Measurements from ENCODE around the gene HES2. TPM values are rescaled to one million over a fixed set of nuclear protein-coding genes. Genes with fewer than 3 reads are reported as not detected.
"Not testable (repeated sequence)": the region's sequence is repeated elsewhere in the genome, so short reads cannot be mapped to it uniquely, and the experiment has no call there.

HES2 gene
- total and polyA plus RNA-seq, 4 donors: 0.19 to 0.72 (median 0.38) TPM; not detected in 1

DNA sequence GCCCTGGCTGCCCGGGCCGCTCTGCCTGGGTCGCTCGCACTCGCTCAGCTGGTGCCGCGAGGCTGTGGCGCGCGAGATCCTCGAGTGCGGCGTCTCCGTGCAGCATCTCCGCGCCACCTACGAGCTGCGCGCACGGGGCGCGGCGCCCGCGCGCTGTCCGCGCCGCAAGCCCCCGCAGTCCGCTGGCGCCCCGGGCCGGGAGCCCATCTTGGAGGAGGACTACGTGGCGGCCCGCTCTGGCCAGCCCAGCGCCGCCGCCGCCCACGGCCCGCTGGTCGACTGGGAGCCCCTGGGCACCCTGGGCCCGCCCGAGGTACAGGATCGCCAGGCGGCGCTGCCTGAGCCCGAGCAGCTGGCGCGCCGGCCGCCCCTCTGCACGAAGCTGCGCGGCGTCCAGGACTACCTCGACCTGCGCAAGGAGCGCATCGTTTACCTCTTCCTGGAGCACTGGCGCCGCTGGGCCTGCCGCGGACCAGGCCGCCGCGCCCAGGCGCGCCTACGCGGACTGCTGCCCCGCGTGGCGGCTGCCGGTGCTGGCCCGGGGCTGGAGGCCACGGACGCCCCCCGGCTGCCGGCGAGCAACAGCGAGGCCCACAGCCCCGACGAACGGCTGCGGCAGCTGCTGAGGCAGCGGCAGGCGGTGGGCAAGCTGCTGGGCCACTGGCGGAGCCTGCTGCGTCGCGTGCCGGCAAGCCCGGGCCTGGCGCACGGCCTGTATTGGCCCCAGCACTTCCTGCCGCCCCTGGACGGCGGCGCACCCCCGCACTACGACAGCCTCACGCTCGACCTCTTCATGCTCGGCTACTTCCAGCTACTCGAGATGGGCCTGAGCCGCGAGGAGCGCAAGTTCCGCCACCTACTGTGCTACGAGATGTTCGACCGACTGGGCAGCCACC, 35.4 kb upstream of the HES2 start:
- Histone ChIP-seq H3K9me3 (ENCODE audit: control insufficient read depth, insufficient read depth, low read length) (no peaks in the 10 kb centered on the region), H3K36me3 (ENCODE audit: control insufficient read depth, insufficient read depth, low read length) (peaks cover 12% of the 10 kb centered on the region), H3K4me3 (ENCODE audit: low read depth, low read length) (no peak overlapping the region), H3K4me1 (ENCODE audit: control insufficient read depth, insufficient read depth, low read length) (peaks cover 15% of the 10 kb centered on the region), H3K27me3 (ENCODE audit: control insufficient read depth, insufficient read depth, low read length) (peaks cover 59% of the 10 kb centered on the region), H3K27ac (ENCODE audit: low read depth, low read length) (no peak overlapping the region)
- DNase-seq (ENCODE audit: low read depth in 4 of 6, low spot score in 6 of 6): peak in 2 of 6 donors; percentile 20 to 33
- WGBS (ENCODE audit: insufficient coverage): 8% methylated on average over 115 of the region's 115 CpGs

DNA sequence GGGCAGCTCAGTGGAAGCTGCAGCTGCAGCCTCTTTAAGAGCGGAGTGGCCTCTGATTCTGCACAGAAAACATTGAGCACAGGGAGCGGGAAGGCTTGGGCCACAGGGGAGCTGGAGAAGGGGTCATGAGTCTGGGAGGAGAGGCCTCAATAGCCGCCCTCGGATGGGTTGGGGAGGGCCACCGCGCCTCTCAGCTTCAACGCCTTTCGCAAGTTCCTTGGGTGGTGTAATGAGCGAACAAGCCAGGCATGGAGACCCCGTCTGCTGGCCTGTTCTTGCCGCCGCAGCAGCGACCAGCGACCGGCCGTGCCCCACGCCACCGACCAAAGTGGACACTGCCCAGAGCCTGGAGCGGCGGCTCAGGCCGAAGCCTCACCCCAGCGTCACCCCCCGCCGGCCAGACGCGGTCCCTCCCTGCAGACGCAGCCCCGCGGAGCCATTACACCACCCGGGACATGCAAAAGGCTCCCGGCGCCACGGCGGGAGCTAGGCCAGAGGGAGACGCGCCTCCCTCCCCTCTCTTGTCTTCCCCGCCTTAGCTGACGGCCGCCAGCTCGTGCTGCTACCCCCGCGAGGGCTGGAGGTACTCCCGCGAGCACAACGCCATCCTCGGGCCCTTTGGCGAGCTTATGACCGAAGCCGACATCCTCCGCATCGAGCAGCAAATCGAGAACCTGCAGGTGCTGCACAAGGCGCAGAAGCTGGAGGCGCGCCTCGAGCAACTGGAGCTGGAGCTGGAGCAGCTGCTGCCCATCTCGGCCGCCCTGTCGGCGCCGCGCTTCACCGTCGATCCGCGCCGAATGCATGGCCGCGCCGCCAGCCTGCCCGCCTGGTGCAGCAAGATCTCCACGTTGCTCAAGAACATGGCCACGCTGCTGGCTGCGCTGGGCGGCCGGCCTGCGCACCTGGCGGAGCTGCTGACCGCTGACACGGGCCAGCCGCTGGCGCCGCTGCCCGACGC, 34.5 kb upstream of the HES2 start:
- WGBS (ENCODE audit: insufficient coverage): 14% methylated on average over 85 of the region's 85 CpGs
- peak in 2 of 6 donors; percentile 36 to 50 for DNase-seq (ENCODE audit: low read depth in 4 of 6, low spot score in 6 of 6)
- H3K4me1 ChIP-seq (ENCODE audit: control insufficient read depth, insufficient read depth, low read length): peaks cover 19% of the 10 kb centered on the region
- peaks cover 61% of the 10 kb centered on the region for H3K27me3 ChIP-seq (ENCODE audit: control insufficient read depth, insufficient read depth, low read length)
- H3K4me3 ChIP-seq (ENCODE audit: low read depth, low read length); H3K9me3 ChIP-seq (ENCODE audit: control insufficient read depth, insufficient read depth, low read length); H3K36me3 ChIP-seq (ENCODE audit: control insufficient read depth, insufficient read depth, low read length); H3K27ac ChIP-seq (ENCODE audit: low read depth, low read length): not testable (repeated sequence)

DNA sequence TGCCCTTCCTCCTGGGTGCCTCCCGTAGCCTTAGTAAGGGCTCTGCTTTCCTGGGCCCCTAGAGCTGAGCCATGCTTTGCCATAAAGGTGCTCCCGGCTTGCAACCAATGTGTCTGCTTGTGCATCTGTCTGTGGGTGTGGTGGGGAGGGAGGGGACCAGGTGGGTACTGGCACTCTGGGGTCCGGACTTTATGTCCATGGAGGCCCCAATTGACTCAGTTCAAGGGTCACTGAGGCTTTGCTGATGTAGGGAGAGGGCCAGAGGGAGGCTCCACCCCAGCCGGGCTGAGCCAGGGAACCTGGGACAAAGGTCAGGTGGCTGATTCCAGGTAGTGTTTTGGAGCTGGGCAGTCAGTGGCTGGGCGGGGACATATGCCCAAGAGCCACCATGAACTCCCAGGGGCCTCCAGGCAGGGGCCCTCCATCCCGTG, 31.2 kb upstream of the HES2 start:
- H3K27me3 ChIP-seq (ENCODE audit: control insufficient read depth, insufficient read depth, low read length): peaks cover 72% of the 10 kb centered on the region
- 71% methylated on average over 6 of the region's 6 CpGs for WGBS (ENCODE audit: insufficient coverage)

DNA sequence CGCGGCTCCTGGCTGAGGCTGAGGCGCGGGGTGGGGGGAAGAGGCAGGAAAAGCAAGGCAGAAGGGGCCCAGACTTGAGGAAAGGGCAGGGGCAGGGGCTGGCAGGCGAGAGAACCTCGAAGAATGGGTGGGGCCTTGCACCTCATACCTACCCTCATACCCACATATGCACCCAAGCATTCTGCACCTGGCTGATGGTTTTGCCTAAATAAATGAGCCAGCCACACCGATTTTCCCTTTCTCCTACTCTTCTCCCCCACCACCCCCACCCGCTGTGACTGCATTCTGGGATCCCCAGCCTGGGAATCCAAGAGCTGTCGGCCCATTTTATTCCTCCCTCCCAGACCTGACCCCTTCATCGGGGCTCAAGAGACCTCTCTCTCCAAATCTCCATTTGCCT, 30.8 kb upstream of the HES2 start:
- peaks cover 68% of the 10 kb centered on the region for H3K27me3 ChIP-seq (ENCODE audit: control insufficient read depth, insufficient read depth, low read length)
- WGBS (ENCODE audit: insufficient coverage): 64% methylated on average over 6 of the region's 10 CpGs

More for the DNA sequence above, 31.2 kb upstream of the HES2 start:
- Histone ChIP-seq H3K4me3 (ENCODE audit: low read depth, low read length) (no peak overlapping the region), H3K27ac (ENCODE audit: low read depth, low read length) (no peak overlapping the region), H3K36me3 (ENCODE audit: control insufficient read depth, insufficient read depth, low read length) (peaks cover 6% of the 10 kb centered on the region), H3K9me3 (ENCODE audit: control insufficient read depth, insufficient read depth, low read length) (no peaks in the 10 kb centered on the region), H3K4me1 (ENCODE audit: control insufficient read depth, insufficient read depth, low read length) (peaks cover 45% of the 10 kb centered on the region)
- DNase-seq (ENCODE audit: low read depth in 4 of 6, low spot score in 6 of 6): no peak

DNA sequence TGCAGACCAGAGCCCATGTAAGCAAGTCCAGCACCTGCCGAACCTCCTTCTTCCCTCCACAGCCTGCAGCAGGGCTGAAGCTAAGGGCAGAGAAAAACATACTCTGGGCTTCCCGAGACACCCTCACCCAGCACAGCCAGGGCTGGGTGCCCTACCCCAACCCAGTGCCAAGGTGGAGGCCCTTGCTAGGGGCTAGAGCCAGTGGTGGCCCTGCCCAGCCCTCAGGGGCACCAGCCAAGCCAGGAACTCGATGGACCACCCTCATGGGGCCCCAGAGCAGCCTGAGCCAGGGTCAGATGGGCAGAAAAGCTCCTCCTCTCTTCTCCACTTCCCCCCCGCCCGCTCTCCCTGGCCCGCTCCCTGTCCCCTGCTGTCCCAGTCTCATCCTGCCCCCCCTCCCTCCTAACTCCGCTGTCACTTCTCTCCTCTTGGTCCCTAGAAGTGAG, 30.3 kb upstream of the HES2 start:
- Histone ChIP-seq H3K27ac (ENCODE audit: low read depth, low read length) (no peak overlapping the region), H3K4me1 (ENCODE audit: control insufficient read depth, insufficient read depth, low read length) (peaks cover 45% of the 10 kb centered on the region), H3K9me3 (ENCODE audit: control insufficient read depth, insufficient read depth, low read length) (no peaks in the 10 kb centered on the region), H3K27me3 (ENCODE audit: control insufficient read depth, insufficient read depth, low read length) (peaks cover 67% of the 10 kb centered on the region), H3K36me3 (ENCODE audit: control insufficient read depth, insufficient read depth, low read length) (peaks cover 3% of the 10 kb centered on the region), H3K4me3 (ENCODE audit: low read depth, low read length) (no peak overlapping the region)
- WGBS (ENCODE audit: insufficient coverage): 54% methylated on average over 3 of the region's 7 CpGs
- DNase-seq (ENCODE audit: low read depth in 4 of 6, low spot score in 6 of 6): no peak

More for the DNA sequence above, 30.8 kb upstream of the HES2 start:
- not testable (repeated sequence) for H3K9me3 ChIP-seq (ENCODE audit: control insufficient read depth, insufficient read depth, low read length); H3K27ac ChIP-seq (ENCODE audit: low read depth, low read length); H3K4me3 ChIP-seq (ENCODE audit: low read depth, low read length); H3K36me3 ChIP-seq (ENCODE audit: control insufficient read depth, insufficient read depth, low read length); DNase-seq (ENCODE audit: low read depth in 4 of 6, low spot score in 6 of 6)
- peaks cover 45% of the 10 kb centered on the region for H3K4me1 ChIP-seq (ENCODE audit: control insufficient read depth, insufficient read depth, low read length)

DNA sequence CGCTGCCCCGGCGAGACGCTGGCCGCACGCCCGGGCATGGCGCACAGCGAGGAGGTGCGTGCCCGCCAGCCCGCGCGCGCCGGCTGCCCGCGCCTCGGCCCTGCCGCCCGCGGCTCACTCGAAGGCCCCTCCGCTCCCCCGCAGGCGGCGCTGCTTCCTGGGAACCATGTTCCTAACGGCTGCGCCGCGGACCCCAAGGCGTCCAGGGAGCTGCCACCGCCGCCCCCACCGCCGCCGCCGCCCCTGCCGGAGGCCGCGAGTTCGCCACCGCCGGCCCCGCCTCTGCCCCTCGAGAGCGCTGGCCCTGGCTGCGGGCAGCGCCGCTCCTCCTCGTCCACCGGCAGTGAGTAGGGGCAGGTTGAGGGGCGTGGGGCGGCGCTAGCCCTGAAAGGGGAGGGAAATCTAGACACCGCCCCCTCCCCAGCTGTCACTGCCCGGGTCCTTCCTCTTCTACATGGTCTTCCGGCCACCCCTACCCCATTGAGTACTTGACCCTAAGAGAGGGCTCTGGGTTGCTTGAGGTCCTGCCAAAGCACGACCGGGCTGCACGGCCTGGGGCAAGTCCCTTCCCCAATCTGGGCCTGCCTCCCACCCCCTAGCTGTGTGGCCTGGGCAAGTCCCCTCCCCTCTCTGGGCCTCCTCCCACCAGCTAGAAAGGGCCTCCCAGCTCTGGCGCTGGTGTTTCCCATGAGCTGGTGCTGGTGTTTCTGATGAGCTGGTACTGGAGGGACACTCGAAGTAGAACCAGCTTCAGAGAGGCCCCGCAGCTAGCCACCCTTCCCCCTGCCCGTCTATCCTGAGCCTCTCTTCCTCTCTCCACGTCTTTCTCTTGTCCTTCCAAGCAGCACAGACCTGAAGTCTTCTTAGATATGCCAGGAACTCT, 29.3 kb upstream of the HES2 start:
- 4% methylated on average over 55 of the region's 66 CpGs for WGBS (ENCODE audit: insufficient coverage)
- Histone ChIP-seq H3K36me3 (ENCODE audit: control insufficient read depth, insufficient read depth, low read length) (peaks cover 3% of the 10 kb centered on the region), H3K27me3 (ENCODE audit: control insufficient read depth, insufficient read depth, low read length) (peaks cover 60% of the 10 kb centered on the region), H3K27ac (ENCODE audit: low read depth, low read length) (no peak overlapping the region), H3K4me3 (ENCODE audit: low read depth, low read length) (no peak overlapping the region), H3K4me1 (ENCODE audit: control insufficient read depth, insufficient read depth, low read length) (peaks cover 41% of the 10 kb centered on the region), H3K9me3 (ENCODE audit: control insufficient read depth, insufficient read depth, low read length) (no peaks in the 10 kb centered on the region)
- DNase-seq (ENCODE audit: low read depth in 4 of 6, low spot score in 6 of 6): peak in 2 of 6 donors; percentile 60 to 72

DNA sequence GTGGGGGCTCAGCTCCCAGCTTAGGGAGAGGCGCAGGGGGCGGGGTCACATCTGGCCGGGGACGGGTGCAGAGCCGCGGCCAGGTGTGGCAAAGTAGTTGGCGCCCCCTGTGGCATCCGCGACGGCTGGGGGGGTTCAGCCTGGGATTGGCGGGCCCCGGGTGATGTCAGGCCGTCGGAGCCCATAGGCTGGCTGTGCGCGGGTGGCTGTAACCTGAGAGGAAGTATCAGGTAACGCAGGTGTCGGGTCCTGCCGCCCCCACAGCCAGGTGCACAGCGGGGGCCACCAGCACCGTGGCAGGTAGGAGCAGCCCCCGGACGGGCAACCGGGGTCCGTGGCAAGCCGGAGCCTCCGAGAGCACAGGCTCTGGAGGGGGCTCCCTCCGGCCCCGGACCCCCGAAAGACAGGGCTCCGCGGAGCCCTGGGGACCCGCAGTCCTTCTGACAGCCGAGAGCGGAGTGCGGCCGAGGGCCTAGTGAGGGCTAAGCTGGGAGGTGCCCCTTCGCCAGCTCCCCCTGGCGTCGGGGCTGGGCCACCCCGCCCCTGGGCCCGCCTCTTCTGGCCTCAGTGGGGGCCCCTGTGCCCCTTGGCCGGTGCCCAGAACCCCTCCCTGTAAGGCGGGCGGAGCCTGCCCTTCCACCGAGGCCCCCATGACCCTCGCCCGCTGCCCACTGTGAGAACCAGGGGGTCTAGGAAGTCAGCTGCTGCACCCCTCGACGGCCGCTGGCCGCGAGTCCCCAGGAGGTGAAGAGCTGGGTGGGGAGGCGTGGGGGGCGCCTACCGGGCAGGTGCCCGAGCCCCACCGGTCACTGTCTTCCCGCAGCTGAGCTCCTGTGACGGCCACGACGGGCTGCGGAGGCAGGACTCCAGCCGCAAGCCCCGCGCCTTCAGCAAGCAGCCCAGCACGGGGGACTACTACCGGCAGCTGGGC, 28.4 kb upstream of the HES2 start:
- H3K4me3 ChIP-seq (ENCODE audit: low read depth, low read length): no peak overlapping the region
- WGBS (ENCODE audit: insufficient coverage): 3% methylated on average over 68 of the region's 68 CpGs

DNA sequence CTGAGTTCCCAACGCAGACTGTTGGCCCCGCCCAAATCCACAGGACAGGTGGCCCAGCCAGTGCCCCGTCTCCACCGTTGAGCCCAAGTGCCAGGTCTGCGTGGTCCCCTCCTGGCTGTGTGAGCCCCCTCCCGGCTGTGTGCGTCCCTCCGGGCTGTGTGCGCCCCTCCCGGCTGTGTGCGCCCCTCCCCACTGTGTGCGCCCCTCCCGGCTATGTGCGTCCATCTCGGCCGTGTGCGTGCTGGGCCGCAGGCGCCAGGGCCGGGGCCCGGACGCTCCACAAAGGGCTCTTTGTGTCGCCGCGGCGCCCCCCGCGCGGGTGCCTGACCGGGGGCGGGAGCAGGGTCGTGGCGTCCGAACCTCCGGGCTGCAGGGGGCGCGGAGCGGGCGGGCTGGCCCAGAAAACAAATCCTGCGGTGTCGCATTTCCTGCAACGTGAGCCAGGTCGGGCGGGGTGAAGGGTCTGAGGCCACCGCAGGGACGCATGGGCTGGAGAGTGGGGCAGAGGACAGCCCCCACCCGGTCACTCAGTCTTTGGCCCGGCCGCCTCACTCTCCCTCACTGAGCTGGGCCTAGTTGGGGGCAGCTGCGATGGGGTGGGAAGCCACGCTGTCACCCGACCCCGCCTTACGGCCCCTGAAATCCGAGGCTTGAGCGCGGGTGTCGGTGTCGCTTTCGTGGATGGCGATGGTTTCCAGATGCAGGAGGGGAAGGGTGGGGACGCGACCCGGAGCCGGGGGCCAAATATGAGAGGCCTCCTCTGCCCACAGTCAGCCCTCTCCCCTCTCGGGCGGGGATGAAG, 27.5 kb upstream of the HES2 start:
- peak in 1 of 6 donors; percentile 47 for DNase-seq (ENCODE audit: low read depth in 4 of 6, low spot score in 6 of 6)
- Histone ChIP-seq H3K4me1 (ENCODE audit: control insufficient read depth, insufficient read depth, low read length) (peaks cover 38% of the 10 kb centered on the region), H3K4me3 (ENCODE audit: low read depth, low read length) (no peak overlapping the region), H3K27me3 (ENCODE audit: control insufficient read depth, insufficient read depth, low read length) (peaks cover 50% of the 10 kb centered on the region), H3K9me3 (ENCODE audit: control insufficient read depth, insufficient read depth, low read length) (no peaks in the 10 kb centered on the region), H3K36me3 (ENCODE audit: control insufficient read depth, insufficient read depth, low read length) (peaks cover 3% of the 10 kb centered on the region), H3K27ac (ENCODE audit: low read depth, low read length) (no peak overlapping the region)
- 5% methylated on average over 53 of the region's 67 CpGs for WGBS (ENCODE audit: insufficient coverage)

More for the DNA sequence above, 28.4 kb upstream of the HES2 start:
- no peaks in the 10 kb centered on the region for H3K9me3 ChIP-seq (ENCODE audit: control insufficient read depth, insufficient read depth, low read length)
- H3K27ac ChIP-seq (ENCODE audit: low read depth, low read length): no peak overlapping the region
- H3K4me1 ChIP-seq (ENCODE audit: control insufficient read depth, insufficient read depth, low read length): peaks cover 38% of the 10 kb centered on the region
- H3K27me3 ChIP-seq (ENCODE audit: control insufficient read depth, insufficient read depth, low read length): peaks cover 53% of the 10 kb centered on the region
- DNase-seq (ENCODE audit: low read depth in 4 of 6, low spot score in 6 of 6): no peak
- H3K36me3 ChIP-seq (ENCODE audit: control insufficient read depth, insufficient read depth, low read length): peaks cover 3% of the 10 kb centered on the region

All from spinal cord (tissue), 10 donors.